HCT116 (cell line): ENCODE data around the gene HAO2. TPM values are rescaled to one million over a fixed set of nuclear protein-coding genes. Genes with fewer than 3 reads are reported as not detected.

Source experiments
- ATAC-seq: fragments of 200-7000 bp; cut with Tn5 transposase; 2 replicates; pipeline ENCODE4 v1.9.1; 2020; ENCODE audit warnings: mild to moderate bottlenecking, moderate library complexity
- BruUV-seq: library from RNA; stranded (reverse); fragments of 400-500 nt; replicated peaks from 2 replicates; lab custom pipeline; 2021; lab: Mats Ljungman, UMichigan
- CTCF ChIA-PET: fragments of 300-600 bp; sonication (Branson Sonifier 250); formaldehyde crosslinking; loops from one replicate; lab custom pipeline; 2021; ENCODE audit warnings: antibody characterized with exemption; lab: Charles Lee
- POLR2A ChIA-PET: fragments of 300-600, 350-600 bp; sonication (Branson Sonifier 250); formaldehyde crosslinking; loops from one replicate; lab custom pipeline; 2021; ENCODE audit warnings: antibody characterized with exemption; lab: Charles Lee
- RAD21 ChIA-PET, 2 experiments: fragments of 300-600 bp; sonication (Branson Sonifier 250); formaldehyde crosslinking; loops; one replicate each; lab custom pipeline; 2023; ENCODE audit warnings: low total read pairs in 2 of 2; ENCODE audit not compliant: uncharacterized antibody in 2 of 2, unreplicated experiment in 2 of 2, low non-redundant PET in 1 of 2; lab: Charles Lee
- DNase-seq: peaks from one replicate; pipeline ENCODE4 v3.0.0-alpha.2; 2010; ENCODE audit warnings: low read depth, low spot score
- H2AFZ ChIP-seq: fragments of 200-600 bp; shearing (Covaris generic), sonication (generic); 2 replicates; pipeline ENCODE4 v1.6.1; 2017; ENCODE audit warnings: low read depth, mixed run types, mixed read lengths, antibody characterized with exemption, low read length; ENCODE audit not compliant: poor library complexity, severe bottlenecking
- H3K27ac ChIP-seq: 2 replicates; pipeline ENCODE4 v1.5.1; 2012; ENCODE audit warnings: low read depth, low read length
- H3K27me3 ChIP-seq: fragments of 200-600 bp; sonication (generic); 2 replicates; pipeline ENCODE4 v1.6.1; 2016; ENCODE audit warnings: mixed run types, low read length, mixed read lengths; ENCODE audit not compliant: insufficient read depth
- H3K36me3 ChIP-seq, 2 experiments: fragments of 200-500 bp in 1 of 2; fragments of 200-600 bp in 1 of 2; sonication (Bioruptor generic) in 1 of 2; sonication (generic) in 1 of 2; 2 replicates each; pipeline versions ENCODE4 v1.5.1 to v1.6.1; 2014 to 2016; ENCODE audit warnings: low read length in 2 of 2, inconsistent platforms in 1 of 2, mixed read lengths in 1 of 2, mixed run types in 1 of 2; ENCODE audit not compliant: insufficient read depth in 2 of 2, control insufficient read depth in 1 of 2
- H3K4me1 ChIP-seq, 2 experiments: fragments of 200-600 bp in 1 of 2; sonication (generic) in 1 of 2; 2 replicates each; pipeline versions ENCODE4 v1.5.1 to v1.6.1; 2012 to 2017; ENCODE audit warnings: low read length in 2 of 2, inconsistent platforms in 1 of 2, mild to moderate bottlenecking in 1 of 2, mixed read lengths in 1 of 2, mixed run types in 1 of 2, moderate library complexity in 1 of 2; ENCODE audit not compliant: insufficient read depth in 2 of 2, control insufficient read depth in 1 of 2
- H3K4me2 ChIP-seq: fragments of 200-600 bp; sonication (generic); 2 replicates; pipeline ENCODE4 v1.6.1; 2017; ENCODE audit warnings: mixed run types, low read length, mixed read lengths
- H3K4me3 ChIP-seq, 2 experiments: fragments of 200-600 bp in 1 of 2; sonication (generic) in 1 of 2; replicated peaks in 1 of 2; 2 replicates each; pipeline ENCODE4 v1.5.1; 2011 to 2016; ENCODE audit warnings: low read length in 2 of 2, control low read depth in 1 of 2, low read depth in 1 of 2, mild to moderate bottlenecking in 1 of 2, mixed read lengths in 1 of 2, mixed run types in 1 of 2
- H3K79me2 ChIP-seq: fragments of 200-600 bp; sonication (generic); 2 replicates; pipeline ENCODE4 v1.6.1; 2017; ENCODE audit warnings: mild to moderate bottlenecking, mixed run types, low read length, moderate library complexity, mixed read lengths; ENCODE audit not compliant: insufficient read depth
- H3K9ac ChIP-seq: fragments of 200-600 bp; sonication (generic); 2 replicates; pipeline ENCODE4 v1.6.1; 2016; ENCODE audit warnings: low read length, mixed read lengths
- H3K9me2 ChIP-seq: fragments of 200-600 bp; sonication (generic), shearing (Covaris generic); 2 replicates; pipeline ENCODE4 v1.6.1; 2017; ENCODE audit warnings: mixed run types, mild to moderate bottlenecking, moderate library complexity; ENCODE audit not compliant: insufficient read depth
- H3K9me3 ChIP-seq, 2 experiments: fragments of 200-500 bp in 1 of 2; fragments of 200-600 bp in 1 of 2; sonication (Bioruptor generic) in 1 of 2; sonication (generic) in 1 of 2; 2 replicates each; pipeline ENCODE4 v1.6.1; 2014 to 2017; ENCODE audit warnings: low read length in 2 of 2, mixed read lengths in 2 of 2, inconsistent platforms in 1 of 2, low read depth in 1 of 2, mild to moderate bottlenecking in 1 of 2, mixed run types in 1 of 2, moderate library complexity in 1 of 2; ENCODE audit not compliant: control insufficient read depth in 1 of 2, insufficient read depth in 1 of 2
- H4K20me1 ChIP-seq: fragments of 200-600 bp; sonication (generic), shearing (Covaris generic); 2 replicates; pipeline ENCODE4 v1.6.1; 2017; ENCODE audit warnings: mixed run types, mild to moderate bottlenecking, moderate library complexity; ENCODE audit not compliant: insufficient read depth
- CBX3 ChIP-seq: IDR thresholded peaks from 2 replicates; pipeline ENCODE4 v1.6.1; 2012; ENCODE audit warnings: low read depth
- CEBPB ChIP-seq: IDR thresholded peaks from 2 replicates; pipeline ENCODE4 v1.6.1; 2012; ENCODE audit warnings: low read depth
- EGR1 ChIP-seq: IDR thresholded peaks from 2 replicates; pipeline ENCODE4 v1.6.1; 2012; ENCODE audit warnings: low read depth
- ELF1 ChIP-seq: IDR thresholded peaks from 2 replicates; pipeline ENCODE4 v1.6.1; 2012; ENCODE audit warnings: low read depth, borderline replicate concordance
- EZH2 ChIP-seq: fragments of 200-600 bp; sonication (generic); IDR thresholded peaks from 2 replicates; pipeline ENCODE4 v1.6.1; 2017; ENCODE audit warnings: antibody characterized with exemption, mixed run types
- EZH2phosphoT487 ChIP-seq: fragments of 200-600 bp; IDR thresholded peaks from 2 replicates; pipeline ENCODE4 v1.6.1; 2018; ENCODE audit warnings: antibody characterized with exemption, borderline replicate concordance
- FOSL1 ChIP-seq: IDR thresholded peaks from 2 replicates; pipeline ENCODE4 v1.6.1; 2012; ENCODE audit warnings: low read depth
- JUND ChIP-seq: IDR thresholded peaks from 2 replicates; pipeline ENCODE4 v1.6.1; 2012
- POLR2A ChIP-seq: IDR thresholded peaks from 2 replicates; pipeline ENCODE4 v1.7.0; 2011; ENCODE audit warnings: borderline replicate concordance; ENCODE audit not compliant: insufficient read depth, insufficient read length; ENCODE audit errors: extremely low read depth
- POLR2AphosphoS5 ChIP-seq: IDR thresholded peaks from 2 replicates; pipeline ENCODE4 v1.6.1; 2011; ENCODE audit warnings: mild to moderate bottlenecking, low read depth, low read length, moderate library complexity
- RAD21 ChIP-seq: IDR thresholded peaks from 2 replicates; pipeline ENCODE4 v1.6.1; 2012; ENCODE audit warnings: low read depth, mild to moderate bottlenecking
- SRF ChIP-seq: IDR thresholded peaks from 2 replicates; pipeline ENCODE4 v1.6.1; 2012; ENCODE audit warnings: low read depth
- YY1 ChIP-seq: IDR thresholded peaks from 2 replicates; pipeline ENCODE4 v1.6.1; 2011; ENCODE audit warnings: low read length, low read depth, moderate library complexity, mild to moderate bottlenecking; ENCODE audit not compliant: insufficient replicate concordance; ENCODE audit errors: extremely low read depth
- ZNF274 ChIP-seq: fragments of 200-500 bp; sonication (Bioruptor generic); IDR thresholded peaks from 2 replicates; pipeline ENCODE4 v1.6.1; 2014; ENCODE audit warnings: mild to moderate bottlenecking, low read depth, low read length, inconsistent platforms
- intact Hi-C: fragments of 100-400 bp; cut with micrococcal nuclease; formaldehyde crosslinking; loops from 2 replicates; pipeline ENCODE4 v1.10.0; 2022
- total RNA-seq: library from RNA; stranded (reverse); gene quantifications from one replicate; pipeline ENCODE4 v1.2.1, GENCODE V29; 2021; ENCODE audit not compliant: unreplicated experiment
- TF ChIP-seq, protein P1 (sequence below): IDR thresholded peaks from 2 replicates; pipeline ENCODE4 v1.6.1; 2012; ENCODE audit warnings: low read depth
- TF ChIP-seq, protein P2 (sequence below): IDR thresholded peaks from 2 replicates; pipeline ENCODE4 v1.6.1; 2012
- TF ChIP-seq, protein P3 (sequence below): IDR thresholded peaks from 2 replicates; pipeline ENCODE4 v1.6.1; 2012
- TF ChIP-seq, protein P4 (sequence below), 3 experiments: fragments of 200-600 bp in 1 of 3; sonication (generic) in 1 of 3; IDR thresholded peaks in 2 of 3; conservative IDR thresholded peaks in 1 of 3; 2 replicates each; pipeline ENCODE4 v1.5.1; 2012 to 2017; ENCODE audit warnings: low read depth in 2 of 3, low read length in 2 of 3, antibody characterized with exemption in 1 of 3, borderline replicate concordance in 1 of 3, control low read depth in 1 of 3, mild to moderate bottlenecking in 1 of 3, mixed read lengths in 1 of 3, mixed run types in 1 of 3, moderate library complexity in 1 of 3; ENCODE audit not compliant: insufficient read depth in 1 of 3
- TF ChIP-seq, protein P5 (sequence below): IDR thresholded peaks from 2 replicates; pipeline ENCODE4 v1.6.1; 2011; ENCODE audit warnings: mild to moderate bottlenecking, low read length, moderate library complexity; ENCODE audit not compliant: insufficient replicate concordance; ENCODE audit errors: extremely low read depth

Gene HAO2
- total RNA-seq, 1 experiment from 2014 or later, result not detected

DNA sequence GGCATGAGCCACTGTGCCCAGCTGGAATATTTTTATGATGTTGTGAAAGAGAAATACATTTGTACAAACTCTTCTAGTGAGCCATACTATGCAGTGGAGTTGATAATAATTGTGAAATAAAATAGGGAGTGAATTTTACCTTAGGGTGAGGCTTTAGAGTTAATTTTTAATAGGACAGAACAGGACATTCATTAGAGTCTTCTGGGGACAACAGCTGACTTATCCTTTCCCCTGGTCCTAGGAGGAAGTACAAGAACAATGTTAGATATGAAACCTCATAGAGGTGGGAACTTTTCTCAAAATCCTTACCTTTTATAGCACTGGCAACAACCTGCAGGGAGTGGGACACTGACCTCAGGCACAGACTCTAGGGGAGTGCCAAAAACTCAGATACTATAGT, 21.9 kb downstream of the HAO2 start:
- no TSS peak for BruUV-seq
- no peaks in the 10 kb centered on the region for H3K9me2 ChIP-seq
- no peak overlapping the region for H3K4me2 ChIP-seq
- no peaks in the 10 kb centered on the region for H3K4me1 ChIP-seq
- ChIA-PET RAD21 (no interaction called here), CTCF (no interaction called here), POLR2A (no interaction called here)
- no peak for ATAC-seq
- H3K9me3 ChIP-seq, result no peaks in the 10 kb centered on the region
- no peak overlapping the region for H2AFZ ChIP-seq
- H3K79me2 ChIP-seq, result no peaks in the 10 kb centered on the region
- H3K27ac ChIP-seq, result no peak overlapping the region
- TF ChIP-seq EZH2phosphoT487 (no peak), EGR1 (no peak), SRF (no peak), FOSL1 (no peak), RAD21 (no peak), JUND (no peak), POLR2A (no peak), CBX3 (no peak), EZH2 (no peak), ZNF274 (no peak), POLR2AphosphoS5 (no peak), CEBPB (no peak), YY1 (no peak), ELF1 (no peak)
- TF ChIP-seq, protein P1, sequence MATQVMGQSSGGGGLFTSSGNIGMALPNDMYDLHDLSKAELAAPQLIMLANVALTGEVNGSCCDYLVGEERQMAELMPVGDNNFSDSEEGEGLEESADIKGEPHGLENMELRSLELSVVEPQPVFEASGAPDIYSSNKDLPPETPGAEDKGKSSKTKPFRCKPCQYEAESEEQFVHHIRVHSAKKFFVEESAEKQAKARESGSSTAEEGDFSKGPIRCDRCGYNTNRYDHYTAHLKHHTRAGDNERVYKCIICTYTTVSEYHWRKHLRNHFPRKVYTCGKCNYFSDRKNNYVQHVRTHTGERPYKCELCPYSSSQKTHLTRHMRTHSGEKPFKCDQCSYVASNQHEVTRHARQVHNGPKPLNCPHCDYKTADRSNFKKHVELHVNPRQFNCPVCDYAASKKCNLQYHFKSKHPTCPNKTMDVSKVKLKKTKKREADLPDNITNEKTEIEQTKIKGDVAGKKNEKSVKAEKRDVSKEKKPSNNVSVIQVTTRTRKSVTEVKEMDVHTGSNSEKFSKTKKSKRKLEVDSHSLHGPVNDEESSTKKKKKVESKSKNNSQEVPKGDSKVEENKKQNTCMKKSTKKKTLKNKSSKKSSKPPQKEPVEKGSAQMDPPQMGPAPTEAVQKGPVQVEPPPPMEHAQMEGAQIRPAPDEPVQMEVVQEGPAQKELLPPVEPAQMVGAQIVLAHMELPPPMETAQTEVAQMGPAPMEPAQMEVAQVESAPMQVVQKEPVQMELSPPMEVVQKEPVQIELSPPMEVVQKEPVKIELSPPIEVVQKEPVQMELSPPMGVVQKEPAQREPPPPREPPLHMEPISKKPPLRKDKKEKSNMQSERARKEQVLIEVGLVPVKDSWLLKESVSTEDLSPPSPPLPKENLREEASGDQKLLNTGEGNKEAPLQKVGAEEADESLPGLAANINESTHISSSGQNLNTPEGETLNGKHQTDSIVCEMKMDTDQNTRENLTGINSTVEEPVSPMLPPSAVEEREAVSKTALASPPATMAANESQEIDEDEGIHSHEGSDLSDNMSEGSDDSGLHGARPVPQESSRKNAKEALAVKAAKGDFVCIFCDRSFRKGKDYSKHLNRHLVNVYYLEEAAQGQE, result no peak
- TF ChIP-seq, protein P2, sequence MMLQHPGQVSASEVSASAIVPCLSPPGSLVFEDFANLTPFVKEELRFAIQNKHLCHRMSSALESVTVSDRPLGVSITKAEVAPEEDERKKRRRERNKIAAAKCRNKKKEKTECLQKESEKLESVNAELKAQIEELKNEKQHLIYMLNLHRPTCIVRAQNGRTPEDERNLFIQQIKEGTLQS, result no peak
- TF ChIP-seq, protein P3, sequence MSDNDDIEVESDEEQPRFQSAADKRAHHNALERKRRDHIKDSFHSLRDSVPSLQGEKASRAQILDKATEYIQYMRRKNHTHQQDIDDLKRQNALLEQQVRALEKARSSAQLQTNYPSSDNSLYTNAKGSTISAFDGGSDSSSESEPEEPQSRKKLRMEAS, result no peak
- TF ChIP-seq, protein P4, sequence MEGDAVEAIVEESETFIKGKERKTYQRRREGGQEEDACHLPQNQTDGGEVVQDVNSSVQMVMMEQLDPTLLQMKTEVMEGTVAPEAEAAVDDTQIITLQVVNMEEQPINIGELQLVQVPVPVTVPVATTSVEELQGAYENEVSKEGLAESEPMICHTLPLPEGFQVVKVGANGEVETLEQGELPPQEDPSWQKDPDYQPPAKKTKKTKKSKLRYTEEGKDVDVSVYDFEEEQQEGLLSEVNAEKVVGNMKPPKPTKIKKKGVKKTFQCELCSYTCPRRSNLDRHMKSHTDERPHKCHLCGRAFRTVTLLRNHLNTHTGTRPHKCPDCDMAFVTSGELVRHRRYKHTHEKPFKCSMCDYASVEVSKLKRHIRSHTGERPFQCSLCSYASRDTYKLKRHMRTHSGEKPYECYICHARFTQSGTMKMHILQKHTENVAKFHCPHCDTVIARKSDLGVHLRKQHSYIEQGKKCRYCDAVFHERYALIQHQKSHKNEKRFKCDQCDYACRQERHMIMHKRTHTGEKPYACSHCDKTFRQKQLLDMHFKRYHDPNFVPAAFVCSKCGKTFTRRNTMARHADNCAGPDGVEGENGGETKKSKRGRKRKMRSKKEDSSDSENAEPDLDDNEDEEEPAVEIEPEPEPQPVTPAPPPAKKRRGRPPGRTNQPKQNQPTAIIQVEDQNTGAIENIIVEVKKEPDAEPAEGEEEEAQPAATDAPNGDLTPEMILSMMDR (IDR thresholded peaks at IDR 0.05 in 2 of 3, conservative IDR thresholded peaks at IDR 0.05 in 1 of 3; ENCODE audit: borderline replicate concordance in 1 of 3, insufficient read depth in 1 of 3, low read depth in 2 of 3, low read length in 2 of 3), result no peak
- TF ChIP-seq, protein P5, sequence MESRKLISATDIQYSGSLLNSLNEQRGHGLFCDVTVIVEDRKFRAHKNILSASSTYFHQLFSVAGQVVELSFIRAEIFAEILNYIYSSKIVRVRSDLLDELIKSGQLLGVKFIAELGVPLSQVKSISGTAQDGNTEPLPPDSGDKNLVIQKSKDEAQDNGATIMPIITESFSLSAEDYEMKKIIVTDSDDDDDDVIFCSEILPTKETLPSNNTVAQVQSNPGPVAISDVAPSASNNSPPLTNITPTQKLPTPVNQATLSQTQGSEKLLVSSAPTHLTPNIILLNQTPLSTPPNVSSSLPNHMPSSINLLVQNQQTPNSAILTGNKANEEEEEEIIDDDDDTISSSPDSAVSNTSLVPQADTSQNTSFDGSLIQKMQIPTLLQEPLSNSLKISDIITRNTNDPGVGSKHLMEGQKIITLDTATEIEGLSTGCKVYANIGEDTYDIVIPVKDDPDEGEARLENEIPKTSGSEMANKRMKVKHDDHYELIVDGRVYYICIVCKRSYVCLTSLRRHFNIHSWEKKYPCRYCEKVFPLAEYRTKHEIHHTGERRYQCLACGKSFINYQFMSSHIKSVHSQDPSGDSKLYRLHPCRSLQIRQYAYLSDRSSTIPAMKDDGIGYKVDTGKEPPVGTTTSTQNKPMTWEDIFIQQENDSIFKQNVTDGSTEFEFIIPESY, result no peak
- H4K20me1 ChIP-seq, result no peaks in the 10 kb centered on the region
- no peak overlapping the region for H3K9ac ChIP-seq
- no peak for DNase-seq
- H3K4me3 ChIP-seq, result no peak overlapping the region
- no peaks in the 10 kb centered on the region for H3K27me3 ChIP-seq
- H3K36me3 ChIP-seq, result no peaks in the 10 kb centered on the region
- intact Hi-C loops, result no loop called here
